ENCODE results near the gene PIGK.

The PIGK gene

DNA sequence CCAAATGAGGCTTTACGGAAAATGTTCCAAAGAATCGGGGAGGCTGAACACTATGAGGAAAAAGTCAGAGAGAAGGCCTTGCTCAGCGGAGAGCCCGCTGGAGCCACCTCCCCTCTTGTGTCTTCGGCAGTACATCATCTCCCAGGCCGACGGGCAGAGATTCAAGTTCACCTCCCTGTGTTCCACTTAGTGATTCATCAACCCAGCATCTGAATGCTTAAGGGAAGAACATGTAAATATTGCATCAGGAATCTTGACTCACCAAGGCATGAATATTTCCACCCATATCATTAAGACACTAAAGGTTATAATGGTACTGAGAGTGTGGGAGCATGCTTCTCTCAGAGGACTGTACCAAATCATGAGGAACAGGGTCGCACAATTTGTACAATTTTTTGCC is 179.5 kb downstream of the PIGK start:
- no peak overlapping the region for H3K4me3 ChIP-seq (ENCODE audit: low read depth, low read length)

DNA sequence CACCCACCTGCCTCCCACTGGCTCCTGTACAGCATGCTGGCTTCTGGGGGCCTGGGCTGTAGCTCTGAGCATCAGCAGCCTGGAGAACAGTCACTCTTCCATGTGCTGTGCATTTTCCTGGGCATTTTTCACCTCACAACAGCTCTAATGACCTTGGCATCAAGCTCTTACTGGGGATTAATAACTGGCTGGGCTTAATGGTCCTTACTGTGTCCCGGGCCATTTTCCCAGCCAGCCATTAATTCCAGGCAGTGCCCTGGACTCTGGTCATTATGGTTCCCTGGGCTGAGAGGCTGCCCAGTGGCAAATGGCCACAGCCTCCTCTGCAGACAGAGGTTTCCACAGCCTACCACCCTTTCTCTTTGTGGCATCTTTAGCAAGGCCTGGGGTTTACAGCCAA is 180.1 kb downstream of the PIGK start:
- DNase-seq (ENCODE audit: low read depth) = no peak
- TF ChIP-seq POLR2A (IDR thresholded peaks at IDR 0.05; ENCODE audit: extremely low read depth, insufficient read length) (no peak), MYC (IDR thresholded peaks at IDR 0.05; ENCODE audit: low read depth, low read length) (no peak)
- TF ChIP-seq, protein P1, sequence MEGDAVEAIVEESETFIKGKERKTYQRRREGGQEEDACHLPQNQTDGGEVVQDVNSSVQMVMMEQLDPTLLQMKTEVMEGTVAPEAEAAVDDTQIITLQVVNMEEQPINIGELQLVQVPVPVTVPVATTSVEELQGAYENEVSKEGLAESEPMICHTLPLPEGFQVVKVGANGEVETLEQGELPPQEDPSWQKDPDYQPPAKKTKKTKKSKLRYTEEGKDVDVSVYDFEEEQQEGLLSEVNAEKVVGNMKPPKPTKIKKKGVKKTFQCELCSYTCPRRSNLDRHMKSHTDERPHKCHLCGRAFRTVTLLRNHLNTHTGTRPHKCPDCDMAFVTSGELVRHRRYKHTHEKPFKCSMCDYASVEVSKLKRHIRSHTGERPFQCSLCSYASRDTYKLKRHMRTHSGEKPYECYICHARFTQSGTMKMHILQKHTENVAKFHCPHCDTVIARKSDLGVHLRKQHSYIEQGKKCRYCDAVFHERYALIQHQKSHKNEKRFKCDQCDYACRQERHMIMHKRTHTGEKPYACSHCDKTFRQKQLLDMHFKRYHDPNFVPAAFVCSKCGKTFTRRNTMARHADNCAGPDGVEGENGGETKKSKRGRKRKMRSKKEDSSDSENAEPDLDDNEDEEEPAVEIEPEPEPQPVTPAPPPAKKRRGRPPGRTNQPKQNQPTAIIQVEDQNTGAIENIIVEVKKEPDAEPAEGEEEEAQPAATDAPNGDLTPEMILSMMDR (IDR thresholded peaks at IDR 0.05; ENCODE audit: low read depth, low read length) = no peak
- TF ChIP-seq, protein P2, sequence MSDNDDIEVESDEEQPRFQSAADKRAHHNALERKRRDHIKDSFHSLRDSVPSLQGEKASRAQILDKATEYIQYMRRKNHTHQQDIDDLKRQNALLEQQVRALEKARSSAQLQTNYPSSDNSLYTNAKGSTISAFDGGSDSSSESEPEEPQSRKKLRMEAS (IDR thresholded peaks at IDR 0.05; ENCODE audit: low read depth, low read length) = no peak
- H3K4me3 ChIP-seq (ENCODE audit: low read depth, low read length) = no peak overlapping the region

More for the DNA sequence above, 179.5 kb downstream of the PIGK start:
- DNase-seq (ENCODE audit: low read depth) = no peak
- TF ChIP-seq MYC (IDR thresholded peaks at IDR 0.05; ENCODE audit: low read depth, low read length) (no peak), POLR2A (IDR thresholded peaks at IDR 0.05; ENCODE audit: extremely low read depth, insufficient read length) (no peak)
